ENCODE data around the gene DGKB. TPM values are rescaled to one million over a fixed set of nuclear protein-coding genes. Genes with fewer than 3 reads are reported as not detected.

The DGKB gene
- total RNA-seq, 4 donors from 2014 or later, result 0.27 to 0.88 (median 0.76) TPM; not detected in 1

DNA sequence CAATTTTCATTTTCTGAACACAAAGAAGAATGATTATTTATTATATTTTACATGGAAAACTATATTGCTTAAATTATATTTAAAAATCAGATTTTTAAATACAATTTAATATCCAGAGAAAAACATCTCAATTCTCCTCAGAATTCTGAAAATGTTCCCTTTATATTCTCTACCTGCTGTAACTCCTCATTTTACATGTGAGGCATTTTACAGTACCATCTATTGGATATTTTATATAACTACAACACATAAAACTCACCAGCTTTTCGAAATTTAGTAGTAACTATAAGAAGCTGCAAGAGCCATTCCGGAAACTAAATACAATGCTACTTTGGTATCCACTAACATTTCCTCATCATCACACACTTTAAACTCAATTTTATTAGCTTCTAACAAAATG lies 264.6 kb downstream of the DGKB start:
- Histone ChIP-seq H3K36me3 (no peaks in the 10 kb centered on the region), H3K9me3 (no peaks in the 10 kb centered on the region), H3K4me1 (peaks cover 0 to 6% (median 0%) of the 10 kb centered on the region in 4 donors), H3K4me3 (no peak overlapping the region), H3K27me3 (no peaks in the 10 kb centered on the region), H3K27ac (no peak overlapping the region)
- TF ChIP-seq, protein P1, sequence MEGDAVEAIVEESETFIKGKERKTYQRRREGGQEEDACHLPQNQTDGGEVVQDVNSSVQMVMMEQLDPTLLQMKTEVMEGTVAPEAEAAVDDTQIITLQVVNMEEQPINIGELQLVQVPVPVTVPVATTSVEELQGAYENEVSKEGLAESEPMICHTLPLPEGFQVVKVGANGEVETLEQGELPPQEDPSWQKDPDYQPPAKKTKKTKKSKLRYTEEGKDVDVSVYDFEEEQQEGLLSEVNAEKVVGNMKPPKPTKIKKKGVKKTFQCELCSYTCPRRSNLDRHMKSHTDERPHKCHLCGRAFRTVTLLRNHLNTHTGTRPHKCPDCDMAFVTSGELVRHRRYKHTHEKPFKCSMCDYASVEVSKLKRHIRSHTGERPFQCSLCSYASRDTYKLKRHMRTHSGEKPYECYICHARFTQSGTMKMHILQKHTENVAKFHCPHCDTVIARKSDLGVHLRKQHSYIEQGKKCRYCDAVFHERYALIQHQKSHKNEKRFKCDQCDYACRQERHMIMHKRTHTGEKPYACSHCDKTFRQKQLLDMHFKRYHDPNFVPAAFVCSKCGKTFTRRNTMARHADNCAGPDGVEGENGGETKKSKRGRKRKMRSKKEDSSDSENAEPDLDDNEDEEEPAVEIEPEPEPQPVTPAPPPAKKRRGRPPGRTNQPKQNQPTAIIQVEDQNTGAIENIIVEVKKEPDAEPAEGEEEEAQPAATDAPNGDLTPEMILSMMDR (IDR thresholded peaks at IDR 0.05), result no peak
- no peak for TF ChIP-seq POLR2A (IDR thresholded peaks at IDR 0.05)
- DNase-seq, result no peak

DNA sequence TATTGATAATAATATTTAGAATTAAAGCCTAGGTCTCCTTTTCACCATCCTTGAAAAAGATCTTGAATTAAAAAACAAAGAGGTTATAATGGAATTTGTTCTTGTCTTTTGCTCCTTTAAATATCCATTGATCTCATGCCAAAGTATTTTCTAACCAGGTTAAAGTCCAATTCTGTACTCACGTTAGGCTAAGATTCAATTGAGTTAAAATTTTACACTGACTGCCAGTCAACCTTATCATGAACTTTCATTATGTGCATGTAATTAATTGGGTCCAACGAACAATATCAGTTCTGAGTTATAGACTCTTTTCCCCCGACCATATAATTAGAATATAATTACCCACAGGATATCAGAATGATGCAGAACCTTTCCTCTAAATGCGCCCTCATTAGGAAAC lies 266.6 kb downstream of the DGKB start:
- no peaks in the 10 kb centered on the region for H3K36me3 ChIP-seq
- peaks cover 0 to 6% (median 0%) of the 10 kb centered on the region in 4 donors for H3K4me1 ChIP-seq
- H3K4me3 ChIP-seq, result no peak overlapping the region
- no peak for DNase-seq
- no peaks in the 10 kb centered on the region for H3K27me3 ChIP-seq
- TF ChIP-seq POLR2A (IDR thresholded peaks at IDR 0.05), result no peak
- TF ChIP-seq, protein P1 (IDR thresholded peaks at IDR 0.05), result no peak
- no peak overlapping the region for H3K27ac ChIP-seq
- no peaks in the 10 kb centered on the region for H3K9me3 ChIP-seq

DNA sequence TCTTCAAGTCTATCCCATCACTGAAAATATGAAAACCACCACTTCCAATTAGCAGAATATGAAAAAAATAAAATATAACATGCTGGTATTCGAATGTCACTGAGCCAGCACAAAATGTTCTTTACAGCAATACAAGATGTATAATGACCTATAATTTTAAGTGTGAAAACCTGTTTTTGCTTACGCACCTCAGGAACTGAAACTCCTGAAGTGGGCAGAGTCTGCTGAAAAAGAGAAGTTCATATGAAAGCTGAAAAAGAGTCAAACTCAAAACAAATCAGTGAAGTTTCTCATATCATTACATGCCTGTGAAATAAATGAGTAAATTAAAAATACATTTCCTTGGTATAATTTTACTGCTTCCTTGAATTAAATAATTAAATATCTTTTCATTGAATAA lies 272.5 kb downstream of the DGKB start:
- H3K27me3 ChIP-seq, result no peaks in the 10 kb centered on the region
- H3K27ac ChIP-seq, result no peak overlapping the region
- no peak overlapping the region for H3K4me3 ChIP-seq
- no peak for DNase-seq
- no peaks in the 10 kb centered on the region for H3K36me3 ChIP-seq
- TF ChIP-seq, protein P1 (IDR thresholded peaks at IDR 0.05), result no peak
- no peak for TF ChIP-seq POLR2A (IDR thresholded peaks at IDR 0.05)
- no peaks in the 10 kb centered on the region for H3K4me1 ChIP-seq
- no peaks in the 10 kb centered on the region for H3K9me3 ChIP-seq

DNA sequence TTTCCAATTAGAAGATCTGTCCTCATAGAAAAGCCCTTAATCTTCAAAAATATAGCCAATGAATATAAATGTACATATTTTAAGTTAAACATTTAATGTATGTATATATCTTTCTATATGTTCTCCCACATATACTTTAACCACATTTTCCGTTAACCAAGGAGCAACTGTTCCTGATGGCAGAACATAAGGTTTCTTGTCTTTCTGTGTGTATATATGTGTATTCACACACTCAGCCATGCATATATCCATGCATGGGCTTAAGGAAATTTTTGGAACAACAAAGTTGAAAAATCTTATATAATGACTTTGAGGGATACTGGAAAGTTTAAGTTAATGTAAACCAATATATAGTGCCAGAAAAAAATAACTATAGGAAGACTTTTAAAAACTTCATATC lies 274.0 kb downstream of the DGKB start:
- Histone ChIP-seq H3K4me1 (no peaks in the 10 kb centered on the region), H3K27me3 (no peaks in the 10 kb centered on the region), H3K27ac (no peak overlapping the region), H3K9me3 (no peaks in the 10 kb centered on the region), H3K4me3 (no peak overlapping the region), H3K36me3 (no peaks in the 10 kb centered on the region)
- DNase-seq, result no peak
- no peak for TF ChIP-seq POLR2A (IDR thresholded peaks at IDR 0.05)
- TF ChIP-seq, protein P1 (IDR thresholded peaks at IDR 0.05), result no peak

DNA sequence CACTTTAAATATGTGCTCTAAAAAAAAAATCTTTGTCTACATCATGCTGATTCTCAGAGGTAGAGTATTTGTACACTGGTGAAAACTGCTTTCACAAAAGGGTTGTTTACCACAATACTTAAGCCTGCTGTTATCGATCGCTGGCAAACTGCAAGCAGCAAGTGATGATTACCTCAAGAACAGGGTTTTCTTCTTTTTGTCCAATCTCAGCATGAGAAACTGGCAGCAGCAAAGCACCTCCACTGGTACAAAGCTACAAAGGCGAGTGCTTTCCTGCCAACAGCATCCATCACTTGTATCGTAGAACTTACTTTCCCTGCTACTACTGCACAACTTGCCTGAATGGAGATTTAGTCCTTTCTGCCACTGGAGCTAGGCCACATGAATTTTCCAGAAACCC lies 276.5 kb downstream of the DGKB start:
- Histone ChIP-seq H3K4me1 (no peaks in the 10 kb centered on the region), H3K4me3 (no peak overlapping the region), H3K9me3 (no peaks in the 10 kb centered on the region), H3K27ac (no peak overlapping the region), H3K27me3 (no peaks in the 10 kb centered on the region), H3K36me3 (no peaks in the 10 kb centered on the region)
- TF ChIP-seq, protein P1 (IDR thresholded peaks at IDR 0.05), result no peak
- no peak for TF ChIP-seq POLR2A (IDR thresholded peaks at IDR 0.05)
- no peak for DNase-seq

DNA sequence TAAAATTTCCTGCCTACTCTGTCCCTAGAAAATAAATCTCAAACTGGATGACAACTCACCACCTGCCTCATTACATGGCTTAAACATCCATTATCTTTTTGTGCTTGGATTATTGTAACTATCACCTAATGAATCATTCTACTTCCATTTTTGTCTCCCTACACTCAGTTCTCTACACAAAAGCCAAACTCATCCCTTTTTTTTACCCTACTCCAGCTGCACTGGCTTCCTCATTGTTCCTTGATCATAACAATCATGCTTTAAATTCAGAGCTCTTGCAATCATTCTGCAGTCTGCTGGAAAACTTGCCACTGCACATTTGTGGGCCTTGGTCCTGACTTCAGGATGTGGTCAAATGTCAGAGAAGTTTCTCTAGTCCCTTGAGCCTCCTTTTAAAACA lies 280.0 kb downstream of the DGKB start:
- H3K27me3 ChIP-seq, result no peaks in the 10 kb centered on the region
- no peaks in the 10 kb centered on the region for H3K9me3 ChIP-seq
- no peak for DNase-seq
- H3K36me3 ChIP-seq, result no peaks in the 10 kb centered on the region
- TF ChIP-seq, protein P1 (IDR thresholded peaks at IDR 0.05), result no peak
- no peak for TF ChIP-seq POLR2A (IDR thresholded peaks at IDR 0.05)
- no peak overlapping the region for H3K4me3 ChIP-seq
- no peaks in the 10 kb centered on the region for H3K4me1 ChIP-seq
- no peak overlapping the region for H3K27ac ChIP-seq
